NOMO-1 treated with DMSO at 0.1 percent for 48 hours (cell line): Measurements from ENCODE around the gene ITPKA.

Experiments used
- DNase-seq: peaks from one replicate; lab custom pipeline; 2025; ENCODE audit not compliant: unreplicated experiment; lab: John Stamatoyannopoulos, UW

Gene ITPKA

GRCh38 chr15:41507820-41508290, 14.2 kb downstream of the ITPKA start:
- DNase-seq: no peak

- no peak for DNase-seq
Measured at GRCh38 chr15:41510728-41511127, 17.1 kb downstream of the ITPKA start.

- DNase-seq: no peak
Measured at GRCh38 chr15:41511331-41511898, 17.7 kb downstream of the ITPKA start.

GRCh38 chr15:41511899-41512369, 18.3 kb downstream of the ITPKA start:
- no peak for DNase-seq

GRCh38 chr15:41512512-41512939, 18.9 kb downstream of the ITPKA start:
- DNase-seq: no peak

- DNase-seq: peak; percentile 59
Measured at GRCh38 chr15:41512940-41513505, 19.3 kb downstream of the ITPKA start.

GRCh38 chr15:41513506-41514227, 20.0 kb downstream of the ITPKA start, which contains the start of gene LTK:
TSS of gene LTK (minus strand) at chr15:41513827. CDS start at chr15:41513709, 118 bp downstream.
- peak; percentile 72 for DNase-seq

GRCh38 chr15:41517895-41518449, 24.3 kb downstream of the ITPKA start:
- no peak for DNase-seq

- no peak for DNase-seq
Measured at GRCh38 chr15:41520636-41521035, 27.0 kb downstream of the ITPKA start.

GRCh38 chr15:41521614-41522013, 27.9 kb downstream of the ITPKA start:
- no peak for DNase-seq

- DNase-seq: no peak
Measured at GRCh38 chr15:41523097-41523496, 29.4 kb downstream of the ITPKA start.

- no peak for DNase-seq
Measured at GRCh38 chr15:41530363-41530956, 36.8 kb downstream of the ITPKA start.

GRCh38 chr15:41535544-41535943, 41.9 kb downstream of the ITPKA start:
- no peak for DNase-seq

- DNase-seq: no peak
Measured at GRCh38 chr15:41536866-41537265, 43.2 kb downstream of the ITPKA start.

- peak; percentile 24 for DNase-seq
Measured at GRCh38 chr15:41543521-41543870, 49.8 kb downstream of the ITPKA start.

GRCh38 chr15:41544650-41545015, 51.0 kb downstream of the ITPKA start:
- DNase-seq: peak; percentile 10

- DNase-seq: no peak
Measured at GRCh38 chr15:41545218-41545617, 51.5 kb downstream of the ITPKA start.

- DNase-seq: no peak
Measured at GRCh38 chr15:41546851-41547786, 53.4 kb downstream of the ITPKA start.

- no peak for DNase-seq
Measured at GRCh38 chr15:41550066-41550775, 56.5 kb downstream of the ITPKA start.
